Fibroblast of peridontal ligament (primary cell): Measurements from ENCODE around the gene EYS.
"Not testable (repeated sequence)": the region's sequence is repeated elsewhere in the genome, so short reads cannot be mapped to it uniquely, and the experiment has no call there.

Experiments used
- DNase-seq: peaks from one replicate; pipeline ENCODE4 v3.0.0-alpha.2; 2010; ENCODE audit errors: extremely low read depth

Gene EYS

DNA sequence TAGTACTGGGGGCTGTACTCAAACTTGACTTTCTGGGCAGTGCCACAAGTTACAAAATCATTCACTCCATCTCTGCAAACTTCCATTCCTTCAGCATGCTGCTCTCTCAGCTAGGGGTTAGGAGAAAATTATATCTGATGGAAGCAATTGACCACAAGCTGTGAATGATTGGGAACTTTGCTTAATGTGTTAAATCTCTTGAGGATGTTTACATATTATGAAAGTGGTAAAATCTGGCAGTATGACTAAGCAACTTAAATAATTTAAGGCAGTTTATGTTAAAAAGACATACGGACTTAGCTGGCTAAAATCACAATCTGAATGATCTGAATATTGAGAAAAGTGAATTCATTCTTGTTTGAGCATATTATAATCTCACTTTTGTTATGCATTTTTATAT, 1656.4 kb downstream of the EYS start:
- no peak for DNase-seq

DNA sequence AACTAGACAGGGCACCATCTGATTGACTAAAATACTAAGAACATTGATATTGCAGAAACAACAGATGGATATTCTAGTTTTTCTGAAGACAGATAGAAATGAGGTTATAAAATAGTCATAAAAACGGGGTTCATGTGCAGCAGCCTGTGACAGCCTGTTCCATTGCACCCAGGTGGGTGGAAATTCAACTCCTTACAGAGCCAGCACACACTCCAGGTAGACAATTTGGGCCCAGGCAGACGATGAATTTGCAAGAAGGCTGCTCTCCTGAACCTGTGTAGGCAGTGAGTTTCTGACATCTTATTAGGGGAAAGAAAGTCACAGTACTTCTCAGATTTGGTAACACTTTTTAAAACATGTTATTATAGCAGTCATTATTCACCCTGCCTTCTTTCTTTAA, 1657.3 kb downstream of the EYS start:
- DNase-seq, result no peak

DNA sequence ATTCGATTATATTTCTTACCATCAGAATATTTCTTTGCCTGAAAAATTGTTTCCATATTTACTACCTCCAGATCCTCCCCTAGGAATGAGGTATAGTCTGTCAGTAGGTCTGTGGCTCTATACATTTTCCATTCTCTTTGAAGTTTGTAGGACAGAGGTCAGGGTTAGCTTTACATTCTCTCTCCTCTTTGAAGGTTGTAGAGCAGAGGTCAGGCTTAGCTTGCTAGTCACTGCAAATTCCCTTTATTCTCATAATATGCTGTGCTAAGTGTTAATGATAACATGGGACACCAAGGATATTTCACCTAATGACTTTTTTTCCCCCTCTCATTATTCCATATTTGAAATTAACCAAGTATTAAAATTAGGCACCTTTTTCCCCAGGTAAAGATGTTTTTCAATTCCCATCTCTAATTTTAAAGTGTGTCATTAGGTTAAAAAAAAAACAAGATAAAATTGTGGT, 1660.2 kb downstream of the EYS start:
- DNase-seq, result no peak

DNA sequence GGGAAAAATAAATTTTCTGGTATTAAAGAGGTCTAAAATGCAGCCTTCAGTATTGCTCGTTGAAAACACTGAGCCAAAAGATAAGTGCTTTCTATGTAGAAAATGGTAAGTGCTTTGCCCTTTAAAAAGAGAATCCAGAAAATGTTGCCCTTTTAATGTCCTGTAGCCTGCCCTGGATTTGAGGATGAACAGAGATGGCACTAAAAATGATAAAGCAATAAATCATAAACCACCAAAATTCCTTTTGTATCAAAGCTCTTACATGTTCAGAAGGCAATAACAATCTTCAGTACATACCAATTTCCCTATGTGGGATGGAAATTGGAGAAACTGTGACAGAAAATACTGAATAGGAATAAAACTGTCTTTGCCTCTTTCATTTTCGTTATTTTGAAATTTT, 1665.7 kb downstream of the EYS start:
- no peak for DNase-seq

DNA sequence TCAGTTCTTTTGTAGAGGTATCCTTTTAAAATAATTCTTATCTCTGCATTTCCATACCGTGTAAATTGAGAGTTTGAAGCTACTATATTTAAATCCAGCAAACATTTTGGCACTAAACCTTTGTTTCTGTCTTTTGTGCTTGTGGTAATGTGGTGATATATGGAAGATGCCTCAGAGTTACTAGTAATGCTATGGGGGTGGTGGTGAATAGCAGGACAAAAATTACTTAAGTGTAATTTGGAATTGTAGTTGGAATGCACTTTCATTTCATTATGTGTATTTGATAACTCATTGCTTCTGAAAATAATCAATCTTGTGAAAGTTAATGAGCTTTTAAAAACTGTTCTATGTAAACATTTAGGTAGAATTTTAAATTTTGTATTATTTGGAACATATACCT, 1666.9 kb downstream of the EYS start:
- DNase-seq, result no peak

DNA sequence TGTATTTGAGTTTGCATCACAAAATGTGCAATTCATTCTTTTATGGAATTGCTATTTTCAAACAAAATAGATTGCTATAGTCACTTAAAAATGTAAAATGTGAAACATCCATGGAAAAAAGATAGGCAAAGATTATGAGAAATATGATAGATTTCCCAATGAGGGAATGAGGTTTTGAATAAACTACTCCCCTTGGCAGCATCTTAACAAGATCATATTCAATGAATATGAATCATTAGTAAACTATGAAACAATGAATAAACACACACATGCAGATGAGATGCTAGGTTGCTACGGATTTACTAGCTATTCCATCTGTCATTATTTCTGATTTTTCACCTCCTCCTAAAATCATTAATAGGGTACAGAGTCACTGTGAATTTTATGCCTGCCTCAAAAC, 1669.6 kb downstream of the EYS start:
- DNase-seq, result no peak

DNA sequence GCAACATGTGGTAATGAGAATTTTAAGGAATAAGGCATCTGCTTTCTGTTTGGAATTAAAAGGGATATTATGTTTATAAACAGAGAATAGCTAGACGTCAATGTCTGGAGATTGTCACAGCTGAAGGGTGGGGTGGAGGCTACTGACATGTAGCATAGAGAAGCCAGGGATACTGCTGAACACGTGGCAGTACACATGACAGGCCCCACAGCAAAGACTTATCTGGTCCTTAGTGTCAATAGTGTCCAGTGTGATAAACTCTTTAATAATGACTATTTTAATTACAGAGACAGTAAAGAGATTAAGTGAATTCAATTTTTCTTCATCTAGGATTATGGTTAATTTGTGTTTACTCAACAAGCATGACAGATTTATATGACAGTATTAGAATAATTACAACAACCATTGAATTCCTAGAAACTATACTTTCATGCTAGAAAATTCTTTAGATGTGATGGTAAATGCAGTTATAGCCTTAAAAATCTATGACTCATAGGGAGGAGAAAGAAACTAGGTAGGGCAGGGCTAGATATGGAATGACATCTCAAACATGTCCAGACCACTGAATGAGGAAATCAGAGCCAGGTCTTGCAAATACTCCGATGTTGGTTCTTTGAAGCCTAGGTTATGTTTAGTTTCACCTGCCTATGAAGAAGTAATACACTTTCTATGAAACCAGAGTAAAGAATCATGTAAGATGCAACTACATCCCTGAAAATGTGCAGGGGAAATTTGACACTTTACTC, 1671.9 kb downstream of the EYS start:
- DNase-seq, result no peak

DNA sequence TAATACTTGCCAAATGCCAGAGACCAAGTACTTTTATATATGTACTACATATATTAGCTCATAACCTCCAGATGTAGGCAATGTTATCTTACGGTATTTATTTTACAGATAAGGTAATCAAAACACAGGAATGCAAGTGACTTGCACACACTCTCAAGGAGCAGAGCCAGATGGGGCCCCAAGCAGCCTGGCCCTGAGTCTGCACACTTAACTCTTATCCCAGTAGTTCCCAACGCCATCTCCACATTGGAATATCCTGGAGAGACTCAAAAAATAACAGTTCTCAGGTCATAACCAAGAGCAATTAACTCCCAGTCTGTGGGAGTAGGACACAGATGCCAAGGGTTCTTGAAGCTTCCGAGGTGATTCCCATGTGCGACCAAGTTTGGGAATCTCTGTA, 1672.7 kb downstream of the EYS start:
- no peak for DNase-seq

DNA sequence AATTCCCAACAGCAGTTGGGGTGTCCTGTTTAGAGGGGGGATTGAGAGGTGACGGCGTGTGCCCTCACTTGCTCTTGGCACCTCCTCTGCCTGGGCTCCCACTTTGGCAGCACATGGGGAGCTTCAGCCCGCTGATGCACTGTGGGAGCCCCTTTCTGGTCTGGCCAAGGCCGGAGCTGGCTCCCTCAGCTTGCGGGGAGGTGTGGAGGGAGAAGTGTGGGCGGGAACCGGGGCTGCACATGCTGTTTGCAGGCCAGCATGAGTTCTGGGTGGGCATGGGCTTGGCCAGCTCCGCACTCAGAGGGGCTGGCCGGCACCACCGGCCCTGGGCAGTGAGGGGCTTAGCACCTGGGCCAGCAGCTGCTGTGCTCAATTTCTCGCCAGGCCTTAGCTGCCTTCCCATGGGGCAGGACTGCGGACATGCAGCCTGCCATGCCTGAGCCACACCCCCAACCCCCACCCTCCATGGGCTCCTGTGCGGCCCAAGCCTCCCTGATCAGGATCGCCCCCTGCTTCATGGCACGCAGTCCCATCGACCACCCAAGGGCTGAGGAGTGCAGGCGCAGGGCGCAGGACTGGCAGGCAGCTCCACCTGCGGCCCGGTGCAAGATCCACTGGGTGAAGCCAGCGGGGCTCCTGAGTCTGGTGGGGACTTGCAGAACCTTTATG, 1675.9 kb downstream of the EYS start:
- not testable (repeated sequence) for DNase-seq

DNA sequence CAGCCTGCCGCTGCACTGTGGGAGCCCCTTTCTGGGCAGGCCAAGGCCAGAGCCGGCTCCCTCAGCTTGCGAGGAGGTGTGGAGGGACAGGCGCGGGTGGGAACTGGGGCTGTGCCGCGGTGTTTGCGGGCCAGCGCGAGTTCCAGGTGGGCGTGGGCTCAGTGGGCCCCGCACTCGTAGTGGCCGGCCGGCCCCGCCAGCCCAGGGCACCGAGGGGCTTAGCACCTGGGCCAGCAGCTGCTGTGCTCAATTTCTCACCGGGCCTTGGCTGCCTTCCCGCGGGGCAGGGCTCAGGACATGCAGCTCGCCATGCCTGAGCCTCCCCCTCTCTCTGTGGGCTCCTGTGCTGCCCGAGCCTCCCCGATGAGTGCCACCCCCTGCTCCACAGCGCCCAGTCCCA, 1683.3 kb downstream of the EYS start:
- no peak for DNase-seq

DNA sequence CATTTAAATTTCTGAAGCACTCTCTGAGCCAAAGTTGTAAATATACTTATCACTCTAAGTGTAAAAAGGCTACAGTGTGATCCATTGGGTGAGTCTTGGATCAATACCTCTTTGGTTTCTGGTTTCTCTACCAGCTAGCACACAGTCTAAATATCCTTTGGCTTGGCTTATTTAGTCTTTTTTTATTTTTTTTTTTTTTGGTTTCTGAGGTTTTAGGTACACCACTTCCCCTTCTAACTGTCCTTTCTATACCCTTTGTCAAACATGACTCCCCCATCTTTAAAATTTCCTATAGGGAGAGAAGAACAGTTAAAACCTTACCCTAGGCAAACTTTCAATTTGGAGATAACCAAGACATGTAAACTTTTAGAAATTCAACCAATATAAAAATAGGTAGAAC, 1692.4 kb downstream of the EYS start:
- no peak for DNase-seq

DNA sequence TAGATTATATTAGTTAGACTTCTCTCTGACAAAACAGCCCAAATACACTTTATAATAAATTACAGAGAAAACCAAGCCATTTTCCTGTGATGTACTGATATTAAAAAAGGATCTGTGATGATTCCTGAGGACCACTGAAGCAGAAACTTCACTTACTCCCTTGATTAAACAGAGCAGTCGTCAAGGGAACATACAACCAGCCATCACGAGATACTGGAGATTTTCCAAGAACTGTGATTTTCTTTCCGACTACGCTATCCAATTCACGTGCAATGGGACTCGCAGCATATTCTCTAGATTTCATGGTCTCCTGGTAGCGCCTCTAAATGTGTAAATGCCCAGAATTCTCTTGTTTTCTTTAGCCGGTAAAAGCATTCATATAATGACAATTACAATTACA, 1694.0 kb downstream of the EYS start:
- peak; percentile 14 for DNase-seq

DNA sequence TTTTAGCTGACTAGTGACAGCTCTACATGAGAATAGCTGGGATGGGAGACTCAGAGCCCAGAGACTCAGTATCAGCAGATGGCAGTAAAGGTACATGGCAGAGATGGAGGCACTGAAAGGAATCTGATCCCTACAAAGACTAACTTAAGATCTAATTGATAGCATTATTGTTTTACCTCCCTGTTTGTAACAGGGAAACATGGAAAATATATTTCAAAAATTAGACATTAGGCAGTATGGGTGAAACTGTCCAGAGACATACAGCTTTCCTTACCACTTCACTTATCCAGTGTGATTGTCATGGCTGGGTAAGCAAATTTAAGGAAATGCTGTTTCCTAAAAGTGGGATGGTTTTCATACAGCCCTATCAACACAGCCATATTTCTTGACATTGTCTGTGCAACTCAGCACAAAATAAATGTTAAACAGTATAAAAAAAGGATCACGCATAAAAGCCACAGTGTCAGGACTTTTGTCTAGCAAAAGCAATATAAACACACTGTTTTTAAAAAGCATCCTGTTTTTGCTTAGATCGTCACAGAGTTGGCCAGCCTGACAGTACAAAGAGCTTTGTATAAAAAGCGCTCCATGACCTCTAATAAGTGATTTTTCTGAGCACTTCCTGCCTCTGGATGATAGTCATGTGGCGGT, 1694.5 kb downstream of the EYS start:
- DNase-seq, result peak; percentile 48

DNA sequence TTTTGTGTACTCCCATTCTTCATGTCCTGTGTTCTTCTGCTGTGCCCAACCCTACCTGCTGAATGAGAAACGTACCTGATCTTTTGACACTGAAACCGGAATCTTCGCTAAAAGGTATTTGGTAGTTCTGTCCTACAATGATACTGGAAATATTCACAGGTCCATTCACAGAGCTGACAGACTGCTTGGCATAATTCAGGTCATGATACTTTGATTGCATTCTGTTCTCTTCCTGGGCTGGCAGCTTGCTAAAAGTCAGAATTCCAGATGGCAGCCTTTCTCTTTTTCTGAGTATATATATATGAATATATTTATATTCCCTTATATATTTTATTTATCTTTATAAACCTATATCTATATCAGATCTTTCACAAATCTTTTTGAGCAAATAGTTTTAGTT, 1696.4 kb downstream of the EYS start:
- DNase-seq, result no peak

DNA sequence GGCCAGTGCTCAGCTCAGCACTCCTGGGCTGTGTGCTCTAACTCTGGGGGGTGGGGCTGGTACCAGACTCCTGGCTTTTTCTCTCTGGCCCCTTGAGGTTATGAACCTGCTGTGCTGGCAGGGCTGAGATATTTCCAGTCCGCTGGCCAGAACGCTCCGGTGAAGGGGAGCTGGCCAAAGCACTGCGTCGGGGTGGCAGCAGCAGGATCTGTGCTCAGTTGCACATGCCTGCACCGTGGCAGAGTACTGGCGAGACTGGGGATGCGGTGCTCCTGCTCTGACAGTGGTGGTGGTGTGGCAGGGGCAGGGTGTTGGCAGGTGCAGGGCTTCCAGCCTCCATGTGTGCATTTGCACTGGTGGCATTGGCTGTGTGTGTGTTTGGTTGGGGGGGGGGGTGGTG, 1697.0 kb downstream of the EYS start:
- DNase-seq, result no peak

DNA sequence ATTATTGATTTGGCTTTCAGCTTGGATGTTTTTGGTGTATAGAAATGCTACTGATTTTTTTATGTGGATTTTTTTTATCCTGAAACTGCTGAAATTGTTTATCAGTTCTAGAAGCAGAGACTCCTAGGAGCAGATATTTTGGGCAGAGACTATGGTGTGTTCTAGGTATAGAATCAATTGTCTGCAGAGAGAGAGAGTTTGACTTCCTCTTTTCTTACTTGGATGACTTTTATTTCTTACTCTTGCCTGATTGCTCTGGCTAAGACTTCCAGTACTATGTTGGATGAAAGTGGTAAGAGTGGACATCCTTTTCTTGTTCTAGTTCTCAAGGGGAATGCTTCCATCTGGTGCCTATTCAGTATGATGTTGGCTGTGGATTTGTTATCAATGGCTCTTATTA, 1700.8 kb downstream of the EYS start:
- no peak for DNase-seq

DNA sequence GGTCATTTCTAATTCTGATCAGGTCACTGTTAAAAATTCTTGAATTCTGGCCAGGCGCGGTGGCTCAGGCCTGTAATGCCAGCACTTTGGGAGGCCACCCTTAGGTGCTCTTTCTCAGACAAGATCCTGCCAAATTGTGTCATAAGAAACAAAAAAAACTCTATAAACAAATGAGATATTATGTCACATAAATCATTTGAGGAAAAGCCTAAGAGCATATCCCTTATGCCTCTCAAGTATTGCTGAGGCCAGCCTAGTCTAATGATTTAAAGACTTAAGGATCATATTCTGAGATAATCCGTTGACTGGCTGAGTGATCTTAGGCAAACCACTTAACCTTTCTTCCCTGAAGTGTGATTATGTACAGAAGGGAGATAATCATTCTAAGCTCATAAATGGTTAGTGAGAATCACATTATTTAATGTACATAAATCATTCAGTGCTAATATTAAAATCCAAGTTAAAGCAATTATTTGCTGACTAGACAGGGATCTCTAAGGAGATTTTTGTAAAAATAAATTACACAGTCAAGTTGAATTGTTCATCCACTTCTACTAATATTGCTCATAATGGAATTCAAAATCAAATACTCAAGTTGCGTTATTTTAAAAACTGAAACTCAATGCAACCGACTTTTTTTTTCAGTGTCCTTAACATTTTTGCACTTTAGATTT, 1706.1 kb downstream of the EYS start:
- DNase-seq, result no peak

DNA sequence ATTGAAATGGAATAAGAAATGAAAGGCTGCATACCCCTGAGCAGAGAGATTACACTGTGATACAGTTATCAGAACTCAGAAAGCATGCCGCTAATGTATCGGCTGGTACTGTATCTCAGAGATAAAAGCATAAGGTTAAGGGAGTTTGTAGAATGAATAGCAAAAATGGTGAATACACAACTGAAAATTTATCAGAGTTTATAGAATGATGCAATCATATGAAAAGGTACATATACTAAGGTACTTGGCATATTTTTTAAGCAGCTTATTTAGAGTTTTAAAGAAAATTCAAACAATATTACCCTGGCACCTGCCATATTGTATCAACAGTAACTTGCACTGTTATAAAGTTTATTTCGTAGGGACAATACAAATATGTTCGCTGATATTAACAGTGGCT, 1707.4 kb downstream of the EYS start:
- no peak for DNase-seq

DNA sequence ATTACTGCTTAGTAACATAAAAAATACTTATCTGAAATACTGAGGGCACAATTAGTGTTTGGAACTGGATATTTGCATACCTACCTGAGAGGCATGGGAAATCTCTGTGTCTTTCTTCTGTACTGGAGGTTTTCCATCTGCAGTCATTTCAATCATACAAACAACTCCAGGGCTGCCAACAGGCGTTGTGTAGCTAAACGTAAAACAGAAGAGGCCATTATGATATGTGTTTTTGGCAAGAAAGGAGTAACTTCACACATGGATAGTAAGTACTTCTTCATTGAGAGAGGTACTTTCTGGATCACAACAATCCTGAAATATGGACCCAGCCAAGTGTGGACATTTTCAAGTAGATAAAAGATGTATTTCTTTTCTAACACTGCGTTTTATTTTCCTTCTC, 1708.0 kb downstream of the EYS start:
- no peak for DNase-seq

DNA sequence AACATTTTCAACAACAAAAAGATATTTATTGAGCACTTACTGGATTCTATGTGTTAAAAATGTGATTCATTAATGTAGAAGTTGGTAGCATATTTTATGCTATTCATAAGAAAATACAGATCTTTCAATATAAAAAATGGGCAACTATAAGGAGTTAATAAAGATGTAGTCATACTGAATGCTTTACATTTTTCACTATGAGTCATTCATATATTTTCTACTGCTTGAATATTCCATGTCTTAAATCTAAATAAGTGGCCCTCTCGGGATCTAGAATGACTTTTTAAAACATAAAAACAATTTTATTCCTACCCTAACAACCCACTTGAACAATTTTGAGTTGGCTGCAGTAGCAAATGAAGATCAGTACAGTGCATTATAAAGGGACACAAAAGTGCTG, 1709.3 kb downstream of the EYS start:
- no peak for DNase-seq

DNA sequence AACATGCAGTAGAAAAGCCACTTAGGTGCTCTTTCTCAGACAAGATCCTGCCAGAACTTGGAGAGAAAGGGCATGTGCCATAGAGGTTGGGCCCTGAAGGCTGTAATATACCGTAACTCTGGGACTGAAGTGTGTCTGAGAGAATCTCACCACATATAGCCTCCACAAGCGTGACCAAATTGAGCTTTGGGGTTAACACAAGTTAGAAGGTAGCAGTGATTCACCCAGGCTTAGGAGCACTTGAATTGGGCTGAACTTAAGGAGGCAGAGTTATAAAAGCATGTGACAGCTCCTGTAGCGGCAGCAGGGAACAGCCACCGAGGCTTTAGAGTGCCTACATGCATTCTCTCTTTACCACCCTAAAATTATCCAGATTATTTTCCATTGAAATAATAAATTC, 1709.8 kb downstream of the EYS start:
- DNase-seq, result no peak

DNA sequence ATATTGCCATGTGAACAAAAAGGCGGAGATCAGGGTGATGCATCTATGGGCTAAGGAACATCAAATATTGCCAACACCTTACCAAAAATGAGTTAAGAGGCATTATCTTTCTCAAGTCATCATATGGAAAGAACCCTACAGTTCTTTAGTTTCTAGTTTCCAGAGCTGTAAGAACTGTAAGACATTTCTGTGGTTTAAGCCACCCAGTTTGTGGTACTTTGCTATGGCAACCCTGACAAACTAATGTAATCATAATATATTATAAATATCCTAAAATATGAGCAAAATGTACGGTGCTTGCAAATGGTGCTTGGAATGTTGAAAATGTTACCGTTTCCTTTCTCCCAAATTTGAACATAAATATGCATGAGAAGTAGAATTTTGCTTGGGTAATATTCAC, 1721.8 kb downstream of the EYS start:
- no peak for DNase-seq

DNA sequence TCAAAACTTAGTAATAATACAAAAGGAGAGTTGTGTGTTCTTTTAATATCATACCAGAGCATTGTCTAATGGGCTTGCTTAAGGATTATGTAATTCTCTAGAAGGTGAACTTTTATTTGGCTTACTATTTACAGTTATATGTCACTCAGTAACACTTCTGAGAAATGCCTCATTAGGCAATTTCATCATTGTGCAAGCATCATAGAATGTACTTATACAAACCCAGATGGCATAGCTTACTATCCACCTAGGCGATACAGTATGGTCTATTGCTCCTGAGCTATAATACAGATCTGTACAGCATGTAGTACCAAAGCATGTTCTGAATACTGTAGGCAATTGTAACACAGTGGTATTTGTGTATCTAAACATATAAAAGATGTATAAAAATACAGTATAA, 1731.3 kb downstream of the EYS start:
- DNase-seq, result no peak
